Fibroblast of villous mesenchyme (primary cell): ENCODE results near the gene COL4A2. TPM values are rescaled to one million over a fixed set of nuclear protein-coding genes. Genes with fewer than 3 reads are reported as not detected.

Experiments used
- DNase-seq: peaks from one replicate; pipeline ENCODE4 v3.0.0-alpha.2; 2010; ENCODE audit warnings: low read depth
- H3K4me3 ChIP-seq: 2 replicates; pipeline ENCODE4 v1.5.1; 2011; ENCODE audit warnings: low read depth, mild to moderate bottlenecking, low read length
- CTCF ChIP-seq: IDR thresholded peaks from 2 replicates; pipeline ENCODE4 v1.5.1; 2012; ENCODE audit warnings: low read depth, mild to moderate bottlenecking, low read length; ENCODE audit not compliant: insufficient read depth
- total RNA-seq: library from RNA; depleted of rRNA; stranded (reverse); fragments of >200 nt; gene quantifications from 2 replicates; pipeline ENCODE4 v1.2.3, GENCODE V29; 2012

The COL4A2 gene
- total RNA-seq, 1 donor: 756 TPM

GRCh38 chr13:110412132-110412914 lies 105.2 kb downstream of the COL4A2 start:
- no peak overlapping the region for H3K4me3 ChIP-seq
- DNase-seq: peak; percentile 100
- TF ChIP-seq CTCF: peak; percentile 90

- H3K4me3 ChIP-seq: no peak overlapping the region
- no peak for TF ChIP-seq CTCF
- no peak for DNase-seq
Observed at GRCh38 chr13:110413016-110413675, 106.1 kb downstream of the COL4A2 start.

GRCh38 chr13:110413676-110414040 lies 106.6 kb downstream of the COL4A2 start:
- DNase-seq: no peak
- no peak for TF ChIP-seq CTCF
- H3K4me3 ChIP-seq: no peak overlapping the region

GRCh38 chr13:110414283-110414682 lies 107.2 kb downstream of the COL4A2 start:
- H3K4me3 ChIP-seq: no peak overlapping the region
- TF ChIP-seq CTCF: no peak
- no peak for DNase-seq

GRCh38 chr13:110414931-110415330 lies 107.8 kb downstream of the COL4A2 start:
- no peak overlapping the region for H3K4me3 ChIP-seq
- no peak for DNase-seq
- TF ChIP-seq CTCF: no peak

- no peak overlapping the region for H3K4me3 ChIP-seq
- DNase-seq: no peak
- TF ChIP-seq CTCF: no peak
Observed at GRCh38 chr13:110415669-110416068, 108.6 kb downstream of the COL4A2 start.
